CD14-positive monocyte (primary cell): ENCODE data around the gene RUNDC3A. TPM values are rescaled to one million over a fixed set of nuclear protein-coding genes. Genes with fewer than 3 reads are reported as not detected.

Source experiments
- DNase-seq, 3 donors: peaks; one replicate each; pipeline ENCODE4 v3.0.0-alpha.2; 2011 to 2022
- H2AFZ ChIP-seq: 2 replicates; pipeline ENCODE4 v1.6.0; 2012; ENCODE audit warnings: mild to moderate bottlenecking, low read depth, low read length, inconsistent platforms; ENCODE audit not compliant: insufficient read depth, poor library complexity, severe bottlenecking
- H3K27ac ChIP-seq, 2 donors: 1 replicate in 1 of 2; 2 replicates in 1 of 2; pipeline ENCODE4 v1.5.1; 2012 to 2013; ENCODE audit warnings: low read length in 2 of 2, control low read depth in 1 of 2, inconsistent platforms in 1 of 2, low read depth in 1 of 2, mild to moderate bottlenecking in 1 of 2
- H3K27me3 ChIP-seq, 2 donors: one replicate each; pipeline versions ENCODE4 v1.6.0 to v1.6.1; 2011 to 2013; ENCODE audit warnings: low read length in 2 of 2; ENCODE audit not compliant: control insufficient read depth in 2 of 2, insufficient read depth in 2 of 2
- H3K36me3 ChIP-seq, 2 donors: replicated peaks in 1 of 2; 1 replicate in 1 of 2; 2 replicates in 1 of 2; pipeline versions ENCODE4 v1.5.1 to v1.6.1; 2012 to 2013; ENCODE audit warnings: low read length in 2 of 2, control low read depth in 1 of 2, inconsistent platforms in 1 of 2, mild to moderate bottlenecking in 1 of 2; ENCODE audit not compliant: insufficient read depth in 2 of 2, control insufficient read depth in 1 of 2
- H3K4me1 ChIP-seq, 2 donors: 1 replicate in 1 of 2; 2 replicates in 1 of 2; pipeline versions ENCODE4 v1.5.1 to v1.6.1; 2012 to 2013; ENCODE audit warnings: low read length in 2 of 2, control low read depth in 1 of 2, inconsistent platforms in 1 of 2, mild to moderate bottlenecking in 1 of 2, moderate library complexity in 1 of 2; ENCODE audit not compliant: insufficient read depth in 2 of 2, control insufficient read depth in 1 of 2
- H3K4me2 ChIP-seq: replicated peaks from 2 replicates; pipeline ENCODE3; 2012; ENCODE audit warnings: low read length, moderate library complexity, mild to moderate bottlenecking; ENCODE audit not compliant: poor library complexity, severe bottlenecking; ENCODE audit errors: extremely low read depth
- H3K4me3 ChIP-seq, 3 experiments: fragments of 200-600 bp in 1 of 3; sonication (generic) in 1 of 3; replicated peaks in 1 of 3; 1 replicate in 2 of 3; 2 replicates in 1 of 3; pipeline ENCODE4 v1.5.1; 2011 to 2013; ENCODE audit warnings: low read length in 3 of 3, mild to moderate bottlenecking in 3 of 3, control low read depth in 2 of 3, low read depth in 2 of 3, inconsistent platforms in 1 of 3, moderate library complexity in 1 of 3
- H3K79me2 ChIP-seq: 2 replicates; pipeline ENCODE4 v1.6.0; 2012; ENCODE audit warnings: mild to moderate bottlenecking, control low read depth, inconsistent platforms, low read length, moderate library complexity; ENCODE audit not compliant: insufficient read depth
- H3K9ac ChIP-seq: 2 replicates; pipeline ENCODE4 v1.6.0; 2017; ENCODE audit warnings: low read length, mild to moderate bottlenecking; ENCODE audit not compliant: insufficient read depth, poor library complexity, severe bottlenecking
- H3K9me3 ChIP-seq, 2 donors: replicated peaks in 1 of 2; 1 replicate in 1 of 2; 2 replicates in 1 of 2; pipeline versions ENCODE4 v1.5.1 to v1.6.1; 2012 to 2013; ENCODE audit warnings: low read length in 2 of 2, control low read depth in 1 of 2; ENCODE audit not compliant: control insufficient read depth in 1 of 2, insufficient read depth in 1 of 2
- H4K20me1 ChIP-seq: 2 replicates; pipeline ENCODE4 v1.6.0; 2012; ENCODE audit warnings: mild to moderate bottlenecking, low read length, control low read depth, moderate library complexity; ENCODE audit not compliant: insufficient read depth
- H3K27ac Mint-ChIP-seq, 7 donors: one replicate each; pipeline ENCODE4 v1.8.0; 2020; ENCODE audit warnings: mild to moderate bottlenecking in 7 of 7, mixed read lengths in 7 of 7, moderate library complexity in 6 of 7, inconsistent platforms in 2 of 7
- H3K27me3 Mint-ChIP-seq, 3 donors: one replicate each; pipeline ENCODE4 v1.8.0; 2021 to 2022; ENCODE audit warnings: low read depth in 3 of 3, mild to moderate bottlenecking in 3 of 3, mixed read lengths in 3 of 3, moderate library complexity in 3 of 3, inconsistent platforms in 1 of 3
- H3K36me3 Mint-ChIP-seq, 2 donors: one replicate each; pipeline ENCODE4 v1.8.0; 2020; ENCODE audit warnings: mixed read lengths in 2 of 2, inconsistent platforms in 1 of 2, mild to moderate bottlenecking in 1 of 2
- H3K4me1 Mint-ChIP-seq: one replicate; pipeline ENCODE4 v1.8.0; 2020; ENCODE audit warnings: mild to moderate bottlenecking, mixed read lengths
- H3K4me3 Mint-ChIP-seq, 2 donors: one replicate each; pipeline ENCODE4 v1.8.0; 2020; ENCODE audit warnings: mild to moderate bottlenecking in 2 of 2, mixed read lengths in 2 of 2, moderate library complexity in 1 of 2
- H3K9me3 Mint-ChIP-seq, 7 donors: one replicate each; pipeline ENCODE4 v1.8.0; 2020 to 2022; ENCODE audit warnings: mixed read lengths in 7 of 7, mild to moderate bottlenecking in 6 of 7, moderate library complexity in 6 of 7, inconsistent platforms in 2 of 7
- CTCF ChIP-seq: fragments of 200-600 bp; IDR thresholded peaks from one replicate; pipeline ENCODE4 v1.8.0; 2022; ENCODE audit warnings: antibody characterized with exemption, mild to moderate bottlenecking
- WGBS: methylation state at CpG from one replicate; pipeline ENCODE4 v1.1.5; 2013; ENCODE audit warnings: missing lambda C conversion rate; ENCODE audit not compliant: insufficient coverage; 5-methylcytosine and 5-hydroxymethylcytosine counted together
- intact Hi-C, 2 donors: fragments of 100-400 bp; cut with micrococcal nuclease; formaldehyde crosslinking; loops; one replicate each; pipeline versions ENCODE4 v1.15.0 to v1.15.1; 2023
- polyA plus RNA-seq, 3 donors: library from polyadenylated mRNA; depleted of rRNA in 1 of 3; unstranded in 2 of 3; stranded (reverse) in 1 of 3; fragments of 300-500 nt in 2 of 3; fragments of >200 nt in 1 of 3; fragmentation: Illumina TruSeq in 2 of 3; gene quantifications; 1 replicate in 2 of 3; 2 replicates in 1 of 3; pipeline ENCODE4 v1.2.3, GENCODE V29; 2012 to 2021
- small RNA-seq: library from RNA; depleted of rRNA; stranded (forward); fragments of <200 nt; gene quantifications from one replicate; pipeline ENCODE3, GENCODE V24; 2012; ENCODE audit warnings: low read depth; ENCODE audit not compliant: insufficient read length

The RUNDC3A gene
- polyA plus RNA-seq, 3 donors: 0.22 to 0.35 TPM; not detected in 1

- Histone ChIP-seq H3K9me3 (no peaks in the 10 kb centered on the region), H3K27me3 (peaks cover 9 to 34% of the 10 kb centered on the region in 2 donors), H4K20me1 (no peaks in the 10 kb centered on the region), H3K4me1 (peaks cover 9 to 17% of the 10 kb centered on the region in 2 donors), H3K4me3 (no peak overlapping the region), H2AFZ (no peak overlapping the region), H3K79me2 (no peaks in the 10 kb centered on the region), H3K4me2 (no peak overlapping the region), H3K27ac (no peak overlapping the region), H3K36me3 (no peaks in the 10 kb centered on the region), H3K9ac (no peak overlapping the region)
- Mint-ChIP-seq H3K27ac (no peak overlapping the region), H3K4me1 (peaks cover 9% of the 10 kb centered on the region), H3K27me3 (peaks cover 50 to 70% (median 56%) of the 10 kb centered on the region in 3 donors), H3K4me3 (no peak overlapping the region), H3K36me3 (no peaks in the 10 kb centered on the region), H3K9me3 (peaks cover 0 to 3% (median 2%) of the 10 kb centered on the region in 7 donors)
- DNase-seq: no peak
- WGBS: 88% methylated on average over 3 of the region's 7 CpGs
- TF ChIP-seq CTCF: no peak
- intact Hi-C loops: no loop called here
These were observed 59.0 kb downstream of the RUNDC3A start for GRCh38 chr17:44367231-44367979.

Small RNA genes within 50 kb of the gene (small RNA-seq; reads per million reads assigned to genes)
- gene RF00012 (not detected), gene RN7SL507P (not detected), gene RNU6-453P (not detected)

Other genes with a start within 250 kb of the RUNDC3A start
- 10 to 100 TPM; 24.7 to 65.8 (median 64.4) TPM for gene LSM12, start 241.9 kb upstream of the RUNDC3A start, polyA plus RNA-seq
- 10 to 100 TPM; 38.0 to 46.4 (median 42.4) TPM for gene G6PC3, start 237.9 kb upstream of the RUNDC3A start, polyA plus RNA-seq
- 10 to 100 TPM; 16.1 to 93.6 (median 24.7) TPM for gene HDAC5, start 185.0 kb upstream of the RUNDC3A start, polyA plus RNA-seq
- gene HROB, start 166.7 kb upstream of the RUNDC3A start, polyA plus RNA-seq: under 1 TPM; 0.17 to 0.32 (median 0.20) TPM
- gene ASB16, start 137.9 kb upstream of the RUNDC3A start, polyA plus RNA-seq: not detected
- 100 to 1,000 TPM in 1 of 3 donors, 10 to 100 TPM in 2; 41.3 to 118 (median 41.7) TPM for gene TMUB2, start 121.6 kb upstream of the RUNDC3A start, polyA plus RNA-seq
- gene ATXN7L3, start 108.7 kb upstream of the RUNDC3A start, polyA plus RNA-seq: 10 to 100 TPM in 1 of 3 donors, 1 to 10 TPM in 2; 8.5 to 60.9 (median 9.9) TPM
- gene UBTF, start 88.9 kb upstream of the RUNDC3A start, polyA plus RNA-seq: 10 to 100 TPM in 2 of 3 donors, 1 to 10 TPM in 1; 6.0 to 13.1 (median 12.5) TPM
- gene SLC4A1, start 40.5 kb upstream of the RUNDC3A start, polyA plus RNA-seq: under 1 TPM in 1 of 3 donors, not detected in 2; 0.04 TPM
- gene SLC25A39, start 16.2 kb downstream of the RUNDC3A start, polyA plus RNA-seq: 10 to 100 TPM; 64.0 to 74.8 (median 64.5) TPM
- gene GRN, start 36.7 kb downstream of the RUNDC3A start, polyA plus RNA-seq: 1,000 to 10,000 TPM; 1,303 to 1,960 (median 1,361) TPM
- gene FAM171A2, start 55.3 kb downstream of the RUNDC3A start, polyA plus RNA-seq: not detected
- 1 to 10 TPM in 2 of 3 donors, under 1 TPM in 1; 0.21 to 1.2 (median 1.1) TPM for gene ITGA2B, start 81.0 kb downstream of the RUNDC3A start, polyA plus RNA-seq
- 10 to 100 TPM in 2 of 3 donors, 1 to 10 TPM in 1; 8.8 to 15.9 (median 14.9) TPM for gene GPATCH8, start 194.8 kb downstream of the RUNDC3A start, polyA plus RNA-seq
- 1 to 10 TPM; 3.1 to 7.2 (median 6.2) TPM for gene FZD2, start 248.9 kb downstream of the RUNDC3A start, polyA plus RNA-seq